GM21619 (cell line): ENCODE measurements around the gene JKAMP.

ENCODE experiments used
- ATAC-seq: cut with Tn5 transposase; IDR thresholded peaks from one replicate; pipeline ENCODE4 v1.9.1; 2021; ENCODE audit not compliant: unreplicated experiment

The JKAMP gene

DNA sequence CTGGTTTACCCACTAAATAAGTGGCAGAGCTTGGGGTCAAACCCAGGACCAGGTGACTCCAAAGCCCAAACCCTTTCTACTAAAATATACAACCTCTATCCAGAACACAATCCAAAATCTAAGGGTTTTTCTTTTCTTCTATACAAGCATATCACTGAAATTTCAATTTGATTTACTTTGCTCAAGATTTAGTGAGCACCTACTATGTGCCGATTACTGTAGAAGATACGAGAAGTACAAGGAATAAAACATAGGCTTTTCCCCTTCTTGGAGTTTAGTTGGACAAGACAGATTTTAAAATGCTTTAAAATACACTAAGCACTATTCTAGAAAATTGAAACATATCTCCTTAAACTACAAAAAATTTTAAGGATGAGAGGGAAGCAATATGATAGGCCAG lies 2.9 kb upstream of the JKAMP start:
- ATAC-seq, result no peak

GRCh38 chr14:59481871-59482540 lies 2.3 kb upstream of the JKAMP start:
- ATAC-seq, result no peak

DNA sequence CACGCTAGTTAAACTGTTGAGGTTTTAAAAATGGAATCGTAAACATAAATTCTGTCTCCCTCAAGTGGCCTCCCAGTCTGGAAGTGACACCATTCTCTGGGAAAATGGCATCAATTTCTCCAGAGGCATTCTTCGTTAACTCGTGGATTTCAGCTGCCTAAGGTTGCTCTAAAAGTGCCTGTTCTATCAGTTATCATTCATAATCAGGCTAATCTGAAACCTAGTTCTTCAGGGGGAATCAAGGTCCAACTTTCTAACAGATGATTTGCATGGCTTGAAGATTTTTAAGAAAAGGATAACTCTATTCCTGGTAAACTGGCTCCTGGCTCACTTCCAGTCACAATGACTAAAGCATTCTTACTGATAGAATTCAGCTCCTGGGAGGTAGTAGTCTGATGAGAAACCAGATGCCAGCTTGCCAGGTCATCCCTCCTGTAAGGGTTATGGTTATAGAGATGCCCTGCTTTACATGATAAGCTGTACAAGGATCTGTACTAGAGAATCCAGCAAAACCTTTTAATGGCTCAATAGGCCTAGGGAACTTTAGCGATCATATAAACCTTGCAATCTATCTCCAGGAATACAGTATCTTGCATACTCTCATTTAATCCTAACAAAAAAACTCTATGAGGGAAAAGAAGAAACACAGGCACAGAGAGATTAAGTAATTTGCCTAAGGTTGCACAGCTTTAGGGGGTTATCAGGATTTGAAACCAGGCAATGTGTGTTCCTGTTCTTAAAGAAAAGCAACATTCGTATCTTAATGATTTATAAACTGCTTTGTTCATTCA lies 1.6 kb upstream of the JKAMP start:
- ATAC-seq, result no peak

- no peak for ATAC-seq
Observed at GRCh38 chr14:59483363-59483762, 954 bp upstream of the JKAMP start.

- ATAC-seq, result peak; percentile 44
Observed at GRCh38 chr14:59484639-59485175, 390 bp downstream of the JKAMP start.

- ATAC-seq, result no peak
Observed at GRCh38 chr14:59490756-59491155, 6.4 kb downstream of the JKAMP start.

GRCh38 chr14:59492384-59492783 lies 8.1 kb downstream of the JKAMP start:
- ATAC-seq, result no peak

DNA sequence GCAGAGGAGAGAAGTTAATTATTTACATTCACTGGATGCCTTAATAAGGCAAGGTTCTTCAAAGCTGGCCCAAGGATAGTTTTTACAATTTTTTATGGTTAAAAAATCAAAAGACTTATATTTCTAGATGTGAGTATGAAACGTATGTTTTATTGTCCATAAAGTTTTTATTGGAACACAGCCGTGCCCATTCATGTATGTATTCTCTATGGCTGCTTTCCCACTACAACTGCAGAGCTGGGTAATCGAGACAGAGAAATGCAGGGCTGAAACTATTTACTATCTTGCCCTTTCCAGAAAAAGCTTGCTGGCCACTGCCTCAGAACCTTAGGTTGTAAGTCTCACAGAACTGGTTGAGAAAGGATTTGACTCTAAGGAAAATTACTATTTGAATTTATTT lies 16.4 kb downstream of the JKAMP start:
- no peak for ATAC-seq

- ATAC-seq, result no peak
Observed at GRCh38 chr14:59503256-59503655, 18.9 kb downstream of the JKAMP start.

DNA sequence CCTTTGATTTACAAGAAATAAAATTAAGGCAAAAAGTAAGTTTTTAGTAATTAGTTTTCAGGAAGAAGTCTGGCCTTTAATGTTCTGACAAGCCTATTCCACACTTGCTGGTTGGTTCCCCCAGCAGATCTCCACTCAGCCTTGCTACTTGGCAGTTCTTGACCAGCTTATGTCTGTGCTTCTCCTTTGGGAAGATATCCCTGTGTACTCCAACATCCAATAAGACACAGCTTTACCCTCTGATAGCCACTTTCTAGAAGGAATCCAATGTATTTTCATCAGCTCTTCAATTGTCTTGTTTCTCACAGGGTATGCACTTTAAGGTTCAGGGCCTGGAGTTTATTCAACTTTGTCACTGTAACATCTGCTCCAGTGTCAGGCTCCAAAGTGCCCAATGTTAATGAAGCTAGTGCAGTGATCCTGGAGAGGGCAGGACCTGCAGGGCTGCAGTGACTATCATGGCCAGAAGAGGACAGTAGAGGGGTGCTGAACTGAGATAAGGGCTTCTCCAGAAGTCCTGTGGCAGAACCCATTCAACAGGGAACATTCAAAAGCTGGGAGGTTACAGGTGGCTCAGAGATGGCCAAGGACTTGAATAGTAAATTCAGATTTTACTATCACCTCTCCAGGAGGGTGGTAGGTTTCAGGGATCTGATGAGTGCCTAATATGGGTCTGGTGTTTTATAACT lies 22.9 kb downstream of the JKAMP start:
- ATAC-seq, result peak; percentile 87

DNA sequence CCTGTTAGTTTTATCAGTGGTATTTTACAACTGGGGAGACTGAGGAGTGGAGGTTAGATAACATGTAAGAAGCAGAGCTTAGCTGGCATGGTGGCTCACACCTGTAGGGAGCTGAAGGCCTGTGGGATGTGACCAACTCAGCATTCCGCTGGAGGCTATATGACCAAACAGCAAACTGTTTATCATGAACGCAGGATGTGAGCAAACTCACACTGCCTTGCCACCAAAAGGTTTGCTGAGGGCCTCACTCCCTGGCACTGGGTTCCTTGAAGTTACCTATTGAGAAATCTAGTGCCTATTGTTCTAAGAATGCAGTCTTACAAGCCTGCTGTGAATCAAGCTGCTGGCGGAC lies 23.4 kb downstream of the JKAMP start:
- ATAC-seq, result no peak

DNA sequence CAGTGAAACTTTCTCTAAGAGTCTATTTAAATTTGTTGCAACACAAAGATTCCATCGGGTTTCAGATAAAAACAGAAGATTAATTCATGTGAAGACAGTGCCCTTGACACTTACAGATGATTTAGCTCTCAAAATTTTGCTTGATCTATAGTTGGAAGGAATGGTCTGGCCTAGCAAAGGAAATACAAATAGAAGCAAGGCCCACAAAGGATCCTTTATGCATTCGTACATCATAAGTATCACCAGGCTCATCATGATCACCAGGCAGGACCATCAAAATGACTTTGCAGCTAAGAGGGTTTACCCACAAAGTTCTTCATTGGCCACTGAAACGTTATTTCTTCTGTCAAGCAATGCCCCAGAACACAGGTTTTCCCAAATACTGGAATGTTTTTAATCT lies 24.8 kb downstream of the JKAMP start:
- ATAC-seq, result no peak

DNA sequence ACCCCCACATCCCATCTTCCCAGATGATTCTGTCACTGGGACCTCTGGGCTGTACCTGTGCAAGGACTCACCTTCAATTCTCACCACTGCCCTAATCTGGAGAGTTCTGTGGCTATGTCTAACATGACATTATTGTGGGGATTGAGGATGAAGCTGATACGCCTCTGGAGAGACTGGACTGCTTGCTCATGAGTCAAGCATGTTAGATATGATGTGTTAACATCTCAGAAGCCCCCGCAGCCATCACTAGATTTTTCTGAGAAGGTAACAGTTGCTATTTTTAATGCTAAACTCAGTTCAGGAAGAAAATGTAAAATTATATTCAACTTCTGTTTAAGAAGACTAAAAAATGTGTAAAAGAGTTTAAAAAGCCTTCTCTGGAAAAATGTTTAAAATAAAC lies 25.7 kb downstream of the JKAMP start:
- ATAC-seq, result no peak

GRCh38 chr14:59510966-59511365 lies 26.6 kb downstream of the JKAMP start:
- ATAC-seq, result no peak

DNA sequence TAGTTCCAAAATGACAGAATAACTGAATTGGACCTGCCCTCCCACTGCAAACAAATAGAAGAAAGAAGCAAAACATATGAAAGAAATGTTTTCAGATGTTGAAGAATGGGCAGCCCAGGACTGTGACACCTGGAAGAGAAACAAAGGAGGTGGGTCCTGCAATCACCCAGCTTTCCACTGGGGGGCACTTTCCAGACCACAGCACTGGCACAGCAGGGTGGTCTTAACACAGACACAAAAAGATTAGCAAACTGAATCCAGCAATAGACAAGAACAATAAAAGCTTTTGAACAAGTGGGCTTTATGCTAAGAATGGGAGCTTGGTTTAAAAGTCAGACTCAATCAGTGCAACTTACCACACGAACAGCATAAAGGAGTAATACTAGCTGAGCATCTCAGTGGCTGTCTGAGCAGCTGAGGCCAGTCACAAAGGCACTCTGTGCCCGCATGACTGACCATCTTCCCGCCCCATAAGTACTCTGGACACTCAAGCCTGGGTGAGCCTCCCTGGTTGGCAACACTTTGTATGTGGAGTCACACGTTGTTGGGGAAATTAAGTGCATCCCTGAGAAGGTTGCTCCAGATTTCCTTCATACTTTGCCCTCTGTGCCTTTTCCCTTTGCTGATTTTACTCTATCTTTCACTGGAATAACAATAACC lies 27.7 kb downstream of the JKAMP start:
- ATAC-seq, result peak; percentile 47

DNA sequence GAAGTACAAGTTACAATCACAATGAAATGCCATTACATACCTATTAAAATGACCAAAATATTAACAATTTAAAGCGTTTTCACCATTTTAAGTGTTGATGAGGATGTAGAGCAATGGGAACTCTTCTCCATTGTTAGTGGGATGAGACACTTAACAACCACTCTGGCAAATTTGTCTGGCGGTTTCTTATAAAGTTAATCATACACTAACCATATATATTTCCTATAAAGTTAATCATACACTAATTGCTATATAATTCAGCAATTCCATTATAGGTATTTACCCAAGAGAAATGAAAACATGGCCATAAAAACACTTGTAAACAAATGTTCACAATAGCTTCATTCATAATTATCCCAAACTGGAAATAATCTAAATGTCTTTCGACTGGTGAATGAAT lies 35.9 kb downstream of the JKAMP start:
- ATAC-seq, result no peak

DNA sequence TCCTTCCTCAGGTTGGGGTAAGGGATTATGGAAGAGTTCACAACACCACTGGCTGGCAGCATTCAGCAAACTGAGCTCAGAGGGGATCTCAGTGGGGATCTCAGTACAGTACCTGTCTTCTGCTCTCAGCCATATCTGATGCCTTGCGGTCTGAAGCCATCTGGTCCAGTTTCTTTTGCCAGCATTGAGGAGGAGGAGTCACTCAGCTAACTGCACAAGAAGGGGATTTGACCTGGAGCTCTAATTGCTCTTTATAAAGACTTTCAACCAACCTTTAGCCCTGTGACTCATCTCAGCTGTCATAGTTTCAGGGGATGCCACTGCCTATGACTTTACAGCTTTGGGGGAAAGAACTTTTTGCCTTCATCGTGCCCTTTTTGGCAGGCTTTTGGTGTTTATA lies 44.9 kb downstream of the JKAMP start:
- no peak for ATAC-seq

- ATAC-seq, result no peak
Observed at GRCh38 chr14:59530349-59530748, 46.0 kb downstream of the JKAMP start.

GRCh38 chr14:59532419-59532818 lies 48.1 kb downstream of the JKAMP start:
- no peak for ATAC-seq

DNA sequence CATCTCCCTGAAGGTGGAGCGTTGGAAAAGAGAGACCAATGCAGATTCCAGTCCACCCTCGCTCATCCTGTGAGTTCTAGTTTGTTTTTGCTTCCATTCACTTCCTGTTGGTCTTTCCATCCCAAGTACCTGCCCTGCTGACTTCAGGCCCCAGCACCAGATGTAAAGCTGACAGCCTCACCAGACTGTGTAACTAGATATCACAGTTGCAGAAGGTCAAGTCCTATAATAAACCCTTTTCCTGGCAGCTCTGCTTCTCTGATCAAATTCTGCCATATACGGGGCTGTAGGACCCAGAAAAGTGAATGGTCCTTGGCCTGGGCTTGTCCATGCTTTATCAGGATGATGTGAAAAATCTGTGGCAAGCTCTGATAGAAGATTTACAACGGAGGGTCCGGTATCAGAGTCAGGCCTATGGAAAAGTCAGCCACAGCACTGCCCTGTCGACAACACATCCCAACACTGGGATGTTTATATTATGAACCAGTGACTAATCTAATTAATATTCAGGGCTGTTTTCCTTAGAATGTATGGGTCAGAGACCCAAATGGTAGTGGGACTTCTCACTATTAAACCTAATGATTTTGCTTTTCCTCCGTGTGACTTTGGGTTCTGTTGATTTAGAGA lies 50.2 kb downstream of the JKAMP start:
- ATAC-seq, result no peak

- no peak for ATAC-seq
Observed at GRCh38 chr14:59537476-59537875, 53.2 kb downstream of the JKAMP start.
